Suprapubic skin (tissue), 4 donors: ENCODE measurements around the gene CUBN.

ENCODE experiments used
- EP300 ChIP-seq: sonication (generic); formaldehyde crosslinking; IDR thresholded peaks from one replicate; pipeline ENCODE4 v1.6.1; 2017; ENCODE audit warnings: antibody characterized with exemption
- POLR2A ChIP-seq, 2 donors: fragments of 450-650 bp; IDR thresholded peaks; one replicate each; pipeline ENCODE4 v1.6.1; 2017; ENCODE audit warnings: antibody characterized with exemption in 2 of 2, mild to moderate bottlenecking in 2 of 2, moderate library complexity in 2 of 2
- POLR2AphosphoS5 ChIP-seq, 3 donors: sonication (generic); formaldehyde crosslinking; IDR thresholded peaks; one replicate each; pipeline ENCODE4 v1.6.1; 2017; ENCODE audit warnings: antibody characterized with exemption in 3 of 3
- TF ChIP-seq, protein P1 (sequence below), 2 donors: fragments of 200-600 bp in 1 of 2; fragments of 450-650 bp in 1 of 2; sonication (generic) in 1 of 2; IDR thresholded peaks; one replicate each; pipeline ENCODE4 v1.5.1; 2016 to 2019; ENCODE audit warnings: antibody characterized with exemption in 2 of 2, mild to moderate bottlenecking in 1 of 2, moderate library complexity in 1 of 2

DNA sequence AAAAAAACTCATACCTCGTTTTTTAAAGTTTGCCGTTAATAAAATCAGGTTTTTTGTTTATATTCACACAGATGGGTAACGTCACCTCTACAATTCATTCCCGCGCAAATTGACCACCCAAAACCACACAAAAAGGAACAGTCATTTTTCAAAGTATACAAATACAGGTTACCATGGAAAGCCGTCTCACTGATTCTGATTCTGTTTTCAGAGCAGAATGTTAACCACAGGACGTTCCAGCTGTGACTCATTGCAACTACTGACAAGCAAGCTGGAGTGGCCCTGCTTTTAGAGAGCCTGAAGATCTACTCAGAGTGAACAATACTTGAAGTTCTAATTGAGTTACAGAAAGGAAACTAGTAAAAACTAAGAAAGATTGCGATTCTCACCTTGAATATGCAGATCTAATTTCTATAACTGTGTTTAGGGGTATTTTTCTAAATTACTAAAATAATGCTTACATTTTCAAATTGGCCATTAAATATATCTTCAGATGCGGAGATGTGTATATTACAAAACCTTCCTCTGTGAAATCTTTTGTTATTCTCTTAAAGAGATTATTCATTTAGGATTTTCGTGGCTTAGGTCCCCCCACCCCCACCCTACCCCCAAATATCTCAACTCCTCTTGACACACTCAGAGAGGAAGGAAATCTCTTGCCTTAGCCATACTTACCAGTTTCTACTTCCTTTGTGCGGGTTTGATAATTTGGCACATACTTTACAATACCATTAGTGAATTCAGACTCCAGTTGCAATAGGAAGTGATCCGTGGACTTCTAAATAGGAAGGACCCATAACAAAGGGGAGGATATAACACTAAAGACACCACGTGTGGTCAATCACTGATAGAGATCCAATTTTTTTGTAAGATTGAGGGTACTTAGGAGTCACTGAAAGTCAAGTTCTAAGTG lies 106.0 kb downstream of the CUBN start:
- TF ChIP-seq, protein P1, sequence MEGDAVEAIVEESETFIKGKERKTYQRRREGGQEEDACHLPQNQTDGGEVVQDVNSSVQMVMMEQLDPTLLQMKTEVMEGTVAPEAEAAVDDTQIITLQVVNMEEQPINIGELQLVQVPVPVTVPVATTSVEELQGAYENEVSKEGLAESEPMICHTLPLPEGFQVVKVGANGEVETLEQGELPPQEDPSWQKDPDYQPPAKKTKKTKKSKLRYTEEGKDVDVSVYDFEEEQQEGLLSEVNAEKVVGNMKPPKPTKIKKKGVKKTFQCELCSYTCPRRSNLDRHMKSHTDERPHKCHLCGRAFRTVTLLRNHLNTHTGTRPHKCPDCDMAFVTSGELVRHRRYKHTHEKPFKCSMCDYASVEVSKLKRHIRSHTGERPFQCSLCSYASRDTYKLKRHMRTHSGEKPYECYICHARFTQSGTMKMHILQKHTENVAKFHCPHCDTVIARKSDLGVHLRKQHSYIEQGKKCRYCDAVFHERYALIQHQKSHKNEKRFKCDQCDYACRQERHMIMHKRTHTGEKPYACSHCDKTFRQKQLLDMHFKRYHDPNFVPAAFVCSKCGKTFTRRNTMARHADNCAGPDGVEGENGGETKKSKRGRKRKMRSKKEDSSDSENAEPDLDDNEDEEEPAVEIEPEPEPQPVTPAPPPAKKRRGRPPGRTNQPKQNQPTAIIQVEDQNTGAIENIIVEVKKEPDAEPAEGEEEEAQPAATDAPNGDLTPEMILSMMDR (IDR thresholded peaks at IDR 0.05): no peak
- TF ChIP-seq POLR2AphosphoS5 (IDR thresholded peaks at IDR 0.05) (peak in 1 of 3 donors; percentile 72), POLR2A (IDR thresholded peaks at IDR 0.05) (peak in 1 of 2 donors; percentile 63), EP300 (no peak)
